ENCODE results near the gene KRT40. TPM values are rescaled to one million over a fixed set of nuclear protein-coding genes. Genes with fewer than 3 reads are reported as not detected.

KRT40 gene
- total and polyA plus RNA-seq, 4 donors, result not detected

GRCh38 chr17:41008811-41009210, 24.7 kb upstream of the KRT40 start, which contains the start of gene KRTAP3-1:
Gene KRTAP3-1, minus strand, starts transcription at chr17:41009128. Its CDS starts 54 bp downstream, at chr17:41009074.
- Histone ChIP-seq H3K36me3 (ENCODE audit: control insufficient read depth in 4 of 4, insufficient read depth in 3 of 4, low read depth in 1 of 4, low read length in 3 of 4) (no peaks in the 10 kb centered on the region), H3K9ac (ENCODE audit: low read depth in 1 of 2, low read length in 2 of 2) (no peak within 1 kb of the TSS), H3K27ac (ENCODE audit: low read depth in 1 of 2, low read length in 2 of 2) (no peak within 1 kb of the TSS), H3K4me1 (ENCODE audit: control insufficient read depth in 4 of 4, insufficient read depth in 4 of 4, low read length in 3 of 4) (no peaks in the 10 kb centered on the region), H3K4me3 (ENCODE audit: low read depth in 1 of 3, low read length in 3 of 3) (no peak within 1 kb of the TSS), H3K27me3 (ENCODE audit: control insufficient read depth in 4 of 4, insufficient read depth in 4 of 4, low read length in 3 of 4) (peaks cover 0 to 3% (median 0%) of the 10 kb centered on the region in 4 donors), H3K9me3 (ENCODE audit: control insufficient read depth in 4 of 4, low read length in 3 of 4) (no peaks in the 10 kb centered on the region)
- DNase-seq (ENCODE audit: low spot score), result no peak
- 77% methylated on average over 8 of the region's 8 CpGs for WGBS
- no peak for TF ChIP-seq TAF1 (conservative IDR thresholded peaks at IDR 0.05)
- TF ChIP-seq EGR1 (IDR thresholded peaks at IDR 0.05; ENCODE audit: low read depth in 2 of 2), result no peak
- no peak for TF ChIP-seq RAD21 (IDR thresholded peaks at IDR 0.05)
- no peak for TF ChIP-seq RXRA (IDR thresholded peaks at IDR 0.05)
- no peak for TF ChIP-seq SP1 (IDR thresholded peaks at IDR 0.05)
- TF ChIP-seq, protein P1, sequence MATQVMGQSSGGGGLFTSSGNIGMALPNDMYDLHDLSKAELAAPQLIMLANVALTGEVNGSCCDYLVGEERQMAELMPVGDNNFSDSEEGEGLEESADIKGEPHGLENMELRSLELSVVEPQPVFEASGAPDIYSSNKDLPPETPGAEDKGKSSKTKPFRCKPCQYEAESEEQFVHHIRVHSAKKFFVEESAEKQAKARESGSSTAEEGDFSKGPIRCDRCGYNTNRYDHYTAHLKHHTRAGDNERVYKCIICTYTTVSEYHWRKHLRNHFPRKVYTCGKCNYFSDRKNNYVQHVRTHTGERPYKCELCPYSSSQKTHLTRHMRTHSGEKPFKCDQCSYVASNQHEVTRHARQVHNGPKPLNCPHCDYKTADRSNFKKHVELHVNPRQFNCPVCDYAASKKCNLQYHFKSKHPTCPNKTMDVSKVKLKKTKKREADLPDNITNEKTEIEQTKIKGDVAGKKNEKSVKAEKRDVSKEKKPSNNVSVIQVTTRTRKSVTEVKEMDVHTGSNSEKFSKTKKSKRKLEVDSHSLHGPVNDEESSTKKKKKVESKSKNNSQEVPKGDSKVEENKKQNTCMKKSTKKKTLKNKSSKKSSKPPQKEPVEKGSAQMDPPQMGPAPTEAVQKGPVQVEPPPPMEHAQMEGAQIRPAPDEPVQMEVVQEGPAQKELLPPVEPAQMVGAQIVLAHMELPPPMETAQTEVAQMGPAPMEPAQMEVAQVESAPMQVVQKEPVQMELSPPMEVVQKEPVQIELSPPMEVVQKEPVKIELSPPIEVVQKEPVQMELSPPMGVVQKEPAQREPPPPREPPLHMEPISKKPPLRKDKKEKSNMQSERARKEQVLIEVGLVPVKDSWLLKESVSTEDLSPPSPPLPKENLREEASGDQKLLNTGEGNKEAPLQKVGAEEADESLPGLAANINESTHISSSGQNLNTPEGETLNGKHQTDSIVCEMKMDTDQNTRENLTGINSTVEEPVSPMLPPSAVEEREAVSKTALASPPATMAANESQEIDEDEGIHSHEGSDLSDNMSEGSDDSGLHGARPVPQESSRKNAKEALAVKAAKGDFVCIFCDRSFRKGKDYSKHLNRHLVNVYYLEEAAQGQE (IDR thresholded peaks at IDR 0.05), result no peak
- no peak for TF ChIP-seq JUND (IDR thresholded peaks at IDR 0.05)
- TF ChIP-seq, protein P2, sequence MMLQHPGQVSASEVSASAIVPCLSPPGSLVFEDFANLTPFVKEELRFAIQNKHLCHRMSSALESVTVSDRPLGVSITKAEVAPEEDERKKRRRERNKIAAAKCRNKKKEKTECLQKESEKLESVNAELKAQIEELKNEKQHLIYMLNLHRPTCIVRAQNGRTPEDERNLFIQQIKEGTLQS (IDR thresholded peaks at IDR 0.05), result no peak
- TF ChIP-seq, protein P3, sequence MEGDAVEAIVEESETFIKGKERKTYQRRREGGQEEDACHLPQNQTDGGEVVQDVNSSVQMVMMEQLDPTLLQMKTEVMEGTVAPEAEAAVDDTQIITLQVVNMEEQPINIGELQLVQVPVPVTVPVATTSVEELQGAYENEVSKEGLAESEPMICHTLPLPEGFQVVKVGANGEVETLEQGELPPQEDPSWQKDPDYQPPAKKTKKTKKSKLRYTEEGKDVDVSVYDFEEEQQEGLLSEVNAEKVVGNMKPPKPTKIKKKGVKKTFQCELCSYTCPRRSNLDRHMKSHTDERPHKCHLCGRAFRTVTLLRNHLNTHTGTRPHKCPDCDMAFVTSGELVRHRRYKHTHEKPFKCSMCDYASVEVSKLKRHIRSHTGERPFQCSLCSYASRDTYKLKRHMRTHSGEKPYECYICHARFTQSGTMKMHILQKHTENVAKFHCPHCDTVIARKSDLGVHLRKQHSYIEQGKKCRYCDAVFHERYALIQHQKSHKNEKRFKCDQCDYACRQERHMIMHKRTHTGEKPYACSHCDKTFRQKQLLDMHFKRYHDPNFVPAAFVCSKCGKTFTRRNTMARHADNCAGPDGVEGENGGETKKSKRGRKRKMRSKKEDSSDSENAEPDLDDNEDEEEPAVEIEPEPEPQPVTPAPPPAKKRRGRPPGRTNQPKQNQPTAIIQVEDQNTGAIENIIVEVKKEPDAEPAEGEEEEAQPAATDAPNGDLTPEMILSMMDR (IDR thresholded peaks at IDR 0.05; ENCODE audit: low read depth, low read length, missing input control), result no peak
- no peak for TF ChIP-seq HNF4A (conservative IDR thresholded peaks at IDR 0.05)
- TF ChIP-seq ZBTB33 (IDR thresholded peaks at IDR 0.05), result no peak
- TF ChIP-seq, protein P4, sequence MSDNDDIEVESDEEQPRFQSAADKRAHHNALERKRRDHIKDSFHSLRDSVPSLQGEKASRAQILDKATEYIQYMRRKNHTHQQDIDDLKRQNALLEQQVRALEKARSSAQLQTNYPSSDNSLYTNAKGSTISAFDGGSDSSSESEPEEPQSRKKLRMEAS (IDR thresholded peaks at IDR 0.05), result no peak
- no peak for TF ChIP-seq FOXA1 (IDR thresholded peaks at IDR 0.05)
- no peak for TF ChIP-seq YY1 (IDR thresholded peaks at IDR 0.05)
- no peak for TF ChIP-seq NR2F2 (IDR thresholded peaks at IDR 0.05)
- no peak for TF ChIP-seq GABPA (IDR thresholded peaks at IDR 0.05 in 1 of 2, conservative IDR thresholded peaks at IDR 0.05 in 1 of 2)

GRCh38 chr17:41004397-41004796, 20.3 kb upstream of the KRT40 start:
- Histone ChIP-seq H3K4me1 (ENCODE audit: control insufficient read depth in 4 of 4, insufficient read depth in 4 of 4, low read length in 3 of 4) (no peaks in the 10 kb centered on the region), H3K9me3 (ENCODE audit: control insufficient read depth in 4 of 4, low read length in 3 of 4) (no peaks in the 10 kb centered on the region), H3K9ac (ENCODE audit: low read depth in 1 of 2, low read length in 2 of 2) (no peak overlapping the region), H3K27ac (ENCODE audit: low read depth in 1 of 2, low read length in 2 of 2) (no peak overlapping the region), H3K4me3 (ENCODE audit: low read depth in 1 of 3, low read length in 3 of 3) (no peak overlapping the region), H3K27me3 (ENCODE audit: control insufficient read depth in 4 of 4, insufficient read depth in 4 of 4, low read length in 3 of 4) (peaks cover 0 to 3% (median 0%) of the 10 kb centered on the region in 4 donors), H3K36me3 (ENCODE audit: control insufficient read depth in 4 of 4, insufficient read depth in 3 of 4, low read depth in 1 of 4, low read length in 3 of 4) (no peaks in the 10 kb centered on the region)
- no peak for DNase-seq (ENCODE audit: low spot score)
- 85% methylated on average over 3 of the region's 3 CpGs for WGBS
- TF ChIP-seq, protein P4 (IDR thresholded peaks at IDR 0.05), result no peak
- TF ChIP-seq, protein P2 (IDR thresholded peaks at IDR 0.05), result no peak
- TF ChIP-seq FOXA2 (IDR thresholded peaks at IDR 0.05) (no peak), EGR1 (IDR thresholded peaks at IDR 0.05; ENCODE audit: low read depth in 2 of 2) (no peak), RAD21 (IDR thresholded peaks at IDR 0.05) (no peak), HNF4G (IDR thresholded peaks at IDR 0.05) (no peak), YY1 (IDR thresholded peaks at IDR 0.05) (no peak), HNF4A (conservative IDR thresholded peaks at IDR 0.05) (no peak), JUND (IDR thresholded peaks at IDR 0.05) (no peak), ZBTB33 (IDR thresholded peaks at IDR 0.05) (no peak), RXRA (IDR thresholded peaks at IDR 0.05) (no peak), GABPA (IDR thresholded peaks at IDR 0.05 in 1 of 2, conservative IDR thresholded peaks at IDR 0.05 in 1 of 2) (no peak), SP1 (IDR thresholded peaks at IDR 0.05) (no peak), NR2F2 (IDR thresholded peaks at IDR 0.05) (no peak)
- TF ChIP-seq, protein P3 (IDR thresholded peaks at IDR 0.05; ENCODE audit: low read depth, low read length, missing input control), result no peak

Data from liver (tissue), 9 donors.